ENCODE data around the gene KRTAP1-4.

DNA sequence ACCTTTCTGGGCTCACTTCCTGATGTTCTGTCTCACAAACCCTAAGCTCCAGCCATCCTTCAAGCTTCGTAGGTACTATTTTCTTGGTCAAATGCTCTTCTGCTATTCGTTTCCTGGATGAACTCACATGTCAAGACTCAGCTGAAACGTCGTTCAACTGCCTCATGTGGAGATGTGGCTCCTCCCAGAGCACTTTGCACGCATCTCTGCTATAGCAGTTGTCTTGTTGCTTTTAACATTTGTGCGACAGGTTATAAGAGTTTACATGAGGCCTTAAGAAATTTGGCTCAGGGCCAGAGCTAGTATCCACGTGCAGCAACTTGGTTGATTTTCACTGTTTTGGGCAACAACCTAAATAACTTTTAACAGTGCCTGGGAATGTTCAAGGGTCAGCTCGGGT is 43.1 kb downstream of the KRTAP1-4 start:
- TF ChIP-seq EZH2 (IDR thresholded peaks at IDR 0.05; ENCODE audit: low read depth) (no peak), CTCF (conservative IDR thresholded peaks at IDR 0.05) (no peak)
